ENCODE results near the gene FAM53A.

Gene FAM53A

DNA sequence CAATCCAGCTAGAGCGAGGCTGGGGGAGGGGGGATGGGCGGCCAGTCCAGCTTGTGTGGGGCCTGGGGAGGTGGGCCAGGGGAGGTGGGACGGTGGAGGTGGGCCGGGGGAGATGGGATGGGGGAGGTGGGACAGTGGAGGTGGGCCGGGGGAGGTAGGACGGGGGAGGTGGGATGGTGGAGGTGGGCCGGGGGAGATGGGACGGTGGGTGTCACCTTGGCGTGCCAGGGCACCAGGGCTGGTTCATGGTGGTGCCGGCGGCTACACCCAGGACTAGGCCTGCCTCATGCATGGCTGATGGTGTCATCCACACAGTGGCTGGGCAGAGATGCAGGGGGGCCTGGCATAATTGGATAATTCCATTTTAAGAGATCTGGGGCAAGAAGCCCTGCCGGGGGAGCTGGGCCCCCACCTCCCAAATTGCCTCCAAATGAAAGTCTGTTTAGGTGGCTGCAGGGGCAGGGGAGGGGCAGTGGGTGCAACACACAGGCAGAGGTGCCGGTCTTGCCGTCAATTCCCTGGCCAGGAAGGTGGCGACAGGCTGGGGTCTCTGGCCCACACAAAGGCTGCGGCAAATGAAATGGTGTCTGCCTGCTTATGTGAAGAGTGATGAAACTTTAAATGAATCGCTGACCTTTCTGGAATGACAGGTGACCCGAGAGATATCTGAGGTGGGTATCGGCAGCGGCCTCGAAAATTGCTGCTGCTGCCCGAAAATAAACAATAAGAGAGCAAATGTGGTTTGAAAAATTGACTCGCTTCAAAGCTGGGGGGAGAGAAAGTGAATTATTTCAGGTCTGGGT lies 82.1 kb downstream of the FAM53A start:
- no peak for DNase-seq

DNA sequence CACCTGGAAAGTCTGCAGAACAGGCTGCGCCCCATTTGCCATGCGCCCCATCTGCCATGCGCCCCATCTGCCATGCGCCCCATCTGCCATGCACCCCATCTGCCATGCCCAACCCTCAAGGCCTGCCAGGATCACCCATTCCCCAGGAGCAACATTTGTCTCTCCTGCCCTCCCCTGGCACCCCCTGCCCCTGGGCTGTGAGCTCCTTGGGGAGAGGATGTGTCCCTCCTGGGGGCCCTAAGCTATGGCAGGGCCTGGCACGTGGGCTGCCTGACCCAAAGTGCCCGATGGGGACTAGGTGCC lies 82.6 kb downstream of the FAM53A start:
- no peak for DNase-seq

DNA sequence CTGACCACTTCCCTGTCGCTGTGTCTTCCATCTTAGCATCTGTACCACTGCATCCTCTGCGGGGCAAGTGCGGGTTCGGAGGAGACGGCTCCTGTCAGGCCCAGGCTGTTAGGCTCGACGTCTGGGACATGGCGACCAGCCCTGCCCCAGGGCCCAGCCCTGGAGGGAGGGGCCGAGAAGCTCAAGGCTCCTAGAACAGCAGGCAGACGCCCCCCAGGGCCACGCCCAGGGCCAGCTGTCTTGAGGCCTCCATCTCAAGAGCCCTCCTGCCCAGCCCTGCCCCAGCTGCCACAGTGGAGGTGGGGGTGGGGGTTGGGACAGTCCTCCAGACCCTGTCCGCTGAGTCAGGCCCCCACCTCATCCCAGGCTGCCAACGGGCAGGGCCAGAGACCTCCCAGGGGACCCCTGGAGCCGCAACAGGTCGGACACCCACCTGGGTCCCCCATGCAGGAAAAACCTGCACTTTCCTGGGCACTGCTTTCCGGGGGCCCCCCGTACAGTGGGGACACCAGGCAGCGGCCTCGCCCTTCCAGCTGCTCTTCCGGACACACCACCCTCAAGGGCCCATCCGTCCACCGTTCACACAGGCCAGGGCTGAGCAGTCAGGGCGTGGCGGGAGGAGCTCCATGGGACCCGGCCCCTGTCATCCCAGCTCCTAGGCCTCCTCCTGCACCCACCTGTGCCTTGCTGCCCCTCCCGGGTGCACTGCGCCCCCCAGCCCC lies 83.1 kb downstream of the FAM53A start:
- no peak for DNase-seq

DNA sequence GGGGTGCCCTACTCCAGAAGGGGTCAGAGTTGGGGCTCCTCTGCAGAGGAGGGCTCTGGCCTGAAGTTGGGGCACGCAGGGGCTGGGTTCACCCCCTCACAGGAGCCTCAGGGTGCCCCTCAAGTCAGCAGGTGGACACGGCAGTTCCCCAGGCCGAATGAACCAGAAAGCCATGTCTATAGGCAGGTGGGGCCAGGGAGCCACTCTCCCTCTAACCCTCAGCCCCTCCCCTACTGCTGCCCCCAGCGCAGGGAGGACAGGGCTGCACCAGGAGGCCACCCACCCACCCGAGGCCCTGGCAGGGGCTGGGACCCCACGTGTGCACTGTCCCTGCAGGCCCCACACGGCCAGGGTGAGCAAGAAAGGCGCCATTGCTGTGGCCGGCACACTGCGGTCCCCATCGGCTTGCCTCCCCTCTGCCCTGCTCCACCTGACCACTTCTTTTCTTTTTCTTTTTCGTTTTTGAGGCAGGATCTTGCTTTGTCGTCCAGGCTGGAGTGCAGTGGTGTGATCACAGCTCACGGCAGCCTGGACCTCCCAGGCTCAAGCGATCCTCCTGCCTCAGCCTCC lies 83.8 kb downstream of the FAM53A start:
- DNase-seq: no peak

DNA sequence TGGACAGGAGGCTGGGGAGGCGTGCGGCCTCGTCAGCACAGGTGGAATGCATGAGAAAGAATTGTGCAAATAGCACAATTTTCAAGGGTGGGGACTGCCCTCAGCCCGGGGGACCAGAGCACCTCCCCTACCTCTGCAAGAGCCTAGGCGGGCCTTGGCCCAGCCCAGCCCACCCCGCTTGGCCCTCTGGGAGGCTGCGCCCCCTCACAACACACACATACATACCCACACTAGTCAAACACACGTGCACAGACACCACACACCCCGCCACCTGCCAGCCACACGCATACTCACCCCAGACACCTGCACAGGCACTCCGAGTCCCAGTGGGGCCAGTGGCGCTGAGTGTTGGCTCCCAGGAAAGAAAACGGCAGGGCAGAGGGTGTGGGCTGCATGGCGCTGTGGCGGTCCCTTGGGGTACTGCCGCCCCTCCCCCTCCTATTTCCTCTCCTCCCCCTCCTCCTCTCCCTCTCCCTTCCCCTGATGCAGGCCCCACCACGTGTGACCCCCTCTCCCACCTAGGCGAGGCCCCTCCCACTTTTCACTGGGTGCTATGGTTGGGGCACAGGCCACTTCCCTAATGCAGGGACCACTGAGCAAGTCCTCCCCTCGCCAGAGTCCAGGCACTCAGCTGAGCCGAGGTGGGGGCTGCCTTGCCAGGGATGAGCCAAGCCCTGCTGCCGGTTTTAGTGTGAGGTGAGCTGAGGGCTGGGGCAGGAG lies 84.5 kb downstream of the FAM53A start:
- no peak for DNase-seq

DNA sequence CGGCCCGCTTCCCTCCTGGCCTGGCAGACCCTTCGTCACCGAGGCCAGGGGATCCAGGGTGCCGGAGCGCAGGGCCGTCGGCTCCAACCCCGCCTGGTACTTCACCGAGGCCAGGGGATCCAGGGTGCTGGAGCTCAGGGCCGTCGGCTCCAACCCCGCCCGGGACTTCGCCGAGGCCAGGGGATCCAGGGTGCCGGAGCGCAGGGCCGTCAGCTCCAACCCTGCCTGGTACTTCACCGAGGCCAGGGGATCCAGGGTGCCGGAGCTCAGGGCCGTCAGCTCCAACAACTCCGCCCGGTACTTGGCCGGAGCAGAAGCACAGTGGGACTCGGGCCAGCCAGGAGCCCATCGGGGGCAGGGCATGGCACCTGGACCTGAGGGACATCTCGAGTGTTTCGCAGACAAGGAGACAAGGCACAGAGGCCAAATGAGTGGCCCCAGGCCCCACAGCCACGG lies 85.1 kb downstream of the FAM53A start:
- DNase-seq: no peak

DNA sequence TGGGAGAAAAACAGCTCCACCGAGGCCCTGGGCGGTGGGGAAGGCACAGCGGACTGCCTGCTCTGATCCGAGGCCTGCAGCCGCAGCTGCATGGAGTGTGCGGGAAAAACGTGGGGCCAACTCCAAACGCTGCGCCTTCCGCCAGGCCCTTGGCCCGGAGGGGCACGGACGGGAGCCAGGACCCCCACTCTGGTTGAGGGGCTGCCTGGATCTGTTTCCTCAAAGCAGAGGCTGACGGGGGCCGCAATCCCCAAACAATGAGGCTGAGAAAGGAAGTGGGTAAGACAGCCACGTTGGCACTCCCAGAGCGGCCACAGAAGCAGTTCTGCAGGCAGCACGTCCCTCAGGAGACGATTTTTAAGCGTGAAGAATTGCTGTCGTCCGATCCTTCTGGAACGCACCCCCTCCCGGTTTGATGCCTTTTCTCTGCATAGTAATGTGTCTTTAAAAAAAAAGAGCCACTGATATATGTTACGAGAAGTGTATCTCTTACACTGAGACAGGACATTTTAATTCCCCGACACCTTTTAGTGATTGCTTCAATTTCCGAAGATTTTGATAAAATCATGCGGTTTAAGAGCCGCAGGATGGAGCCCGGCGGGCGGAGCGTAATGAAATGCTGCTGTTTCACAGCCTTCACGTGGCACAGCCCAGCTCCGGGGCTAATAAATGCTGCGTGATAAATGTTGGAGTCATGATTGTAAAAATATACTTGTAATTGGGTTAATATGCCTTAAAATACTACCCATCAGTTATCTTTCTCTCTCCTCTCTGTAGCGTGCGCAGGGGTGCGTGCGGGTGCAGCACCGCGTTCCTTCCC lies 85.7 kb downstream of the FAM53A start:
- no peak for DNase-seq

DNA sequence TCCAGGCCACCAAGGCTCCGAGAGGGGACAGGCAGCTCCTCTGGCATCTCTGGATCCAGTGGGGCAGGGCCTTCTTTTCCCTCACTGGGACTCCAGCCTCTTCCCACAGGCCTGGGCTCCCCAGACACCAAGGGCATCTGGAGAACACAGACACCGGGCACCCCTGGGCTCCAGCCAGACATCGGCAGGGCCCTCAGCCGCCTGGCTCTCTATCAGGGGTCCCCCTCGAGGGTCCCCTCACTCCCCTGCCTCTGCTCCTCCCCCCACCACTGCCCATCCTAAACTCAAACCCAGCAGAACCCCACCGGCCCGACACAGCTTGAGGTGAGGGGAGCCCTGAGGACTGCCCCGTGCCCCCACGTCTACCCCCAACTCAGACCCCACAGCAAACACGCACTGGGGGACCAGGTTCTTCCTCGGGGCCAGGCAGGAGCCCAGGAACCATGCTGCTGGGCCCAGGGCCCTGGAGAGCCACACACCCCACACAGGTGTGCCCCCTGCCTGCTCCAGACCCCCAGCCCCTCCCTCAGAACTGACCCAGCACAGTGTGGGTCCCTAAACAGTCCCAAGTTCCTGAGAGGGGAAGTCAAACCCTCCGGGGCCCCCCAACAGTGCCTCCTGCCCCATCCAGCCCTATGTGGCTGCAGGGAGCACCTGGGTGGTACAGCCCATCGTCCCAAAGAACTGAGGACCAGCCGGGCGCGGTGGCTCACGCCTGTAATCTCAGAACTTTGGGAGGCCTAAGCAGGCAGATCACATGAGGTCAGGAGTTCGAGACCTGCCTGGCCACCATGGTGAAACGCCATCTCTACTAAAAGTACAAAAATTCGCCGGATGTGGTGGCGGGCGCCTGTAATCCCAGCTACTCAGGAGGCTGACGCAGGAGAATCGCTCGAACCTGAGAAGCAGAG lies 86.8 kb downstream of the FAM53A start:
- no peak for DNase-seq

DNA sequence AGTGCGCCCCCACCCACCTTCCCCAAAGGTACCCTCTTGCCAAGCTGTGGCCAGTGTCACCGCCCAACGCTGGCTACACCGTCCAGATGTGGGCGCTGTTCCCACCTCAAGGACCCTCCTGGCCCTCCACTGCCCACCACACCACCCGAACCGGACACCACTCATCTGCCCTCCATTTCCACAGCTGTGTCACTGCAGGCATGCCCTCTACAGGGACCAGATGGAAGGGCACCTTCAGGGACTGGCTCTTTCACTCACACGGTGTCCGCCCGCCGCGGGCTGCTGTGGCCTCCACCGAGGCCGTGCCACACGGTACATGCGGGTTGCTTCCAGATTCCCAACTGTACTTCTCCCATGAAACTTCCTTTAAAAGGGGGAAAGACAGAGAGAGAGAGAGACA lies 87.7 kb downstream of the FAM53A start:
- DNase-seq: no peak

DNA sequence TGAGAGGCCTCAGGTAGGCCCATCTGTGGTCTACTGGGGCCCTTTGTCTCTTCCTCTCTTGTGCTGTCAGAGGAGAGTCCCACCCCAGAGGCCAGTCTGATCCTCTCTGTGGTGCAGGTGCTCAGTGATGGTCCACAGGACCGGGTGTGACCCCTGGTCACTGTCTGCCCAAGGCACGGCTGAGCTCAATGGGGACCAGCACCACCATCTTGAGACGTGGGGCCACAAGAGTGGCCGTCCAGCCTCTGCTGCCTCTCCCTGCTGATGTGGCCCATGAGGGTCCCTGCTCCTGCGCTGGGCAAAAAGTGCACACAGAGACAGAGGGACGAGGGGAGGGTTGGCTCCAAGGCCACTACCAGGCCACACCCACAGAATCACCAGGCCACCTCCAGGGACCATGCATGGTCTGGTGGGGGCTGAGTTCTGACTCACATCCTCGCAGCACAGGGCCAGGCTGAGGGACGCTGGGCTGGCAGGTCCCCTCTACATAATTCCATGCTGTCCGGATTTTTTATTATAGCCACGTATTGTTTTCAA lies 88.3 kb downstream of the FAM53A start:
- no peak for DNase-seq

DNA sequence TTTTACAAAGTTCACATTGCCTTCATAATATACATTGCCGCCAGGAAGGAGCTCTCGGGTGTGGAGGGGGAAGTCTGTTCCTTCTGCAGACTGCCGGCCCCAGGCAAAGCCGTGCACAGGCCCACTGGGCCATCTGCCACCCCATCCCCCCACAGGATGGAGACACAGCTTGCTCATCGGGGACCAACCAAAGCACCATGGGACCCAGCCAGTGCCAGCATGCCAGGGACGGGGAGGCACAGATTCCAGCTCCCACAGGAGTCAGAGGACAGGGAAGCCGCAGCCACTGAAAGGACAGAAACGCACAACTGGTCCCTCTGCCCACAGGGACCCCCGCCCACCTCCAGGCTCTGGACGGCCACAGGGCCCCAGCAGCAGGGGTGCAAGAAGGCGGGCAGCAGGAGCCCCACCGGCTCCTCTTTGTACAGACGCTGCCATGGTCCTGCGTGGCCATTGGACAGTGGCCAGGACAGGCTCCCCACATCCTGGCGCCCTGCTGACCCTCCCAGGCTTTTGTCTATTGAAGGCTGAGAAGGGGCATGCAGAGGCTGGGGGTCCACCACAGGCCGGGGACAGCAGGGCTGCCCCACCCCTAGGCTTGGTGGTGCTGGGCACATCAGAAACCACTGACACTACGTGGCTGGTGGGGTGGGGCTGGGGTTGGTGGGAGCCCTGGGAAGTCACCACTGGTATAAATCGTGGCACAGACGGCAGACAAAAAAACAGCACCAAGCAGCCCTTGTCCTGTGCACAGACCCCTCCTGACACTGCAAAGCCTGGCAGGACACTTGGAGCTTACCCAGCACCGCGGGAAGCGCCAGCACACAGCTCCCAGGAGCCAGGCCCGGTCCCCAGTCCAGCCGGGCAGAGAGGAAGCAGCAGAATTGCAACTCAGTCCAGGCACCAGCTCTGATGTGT lies 89.0 kb downstream of the FAM53A start:
- DNase-seq: no peak

DNA sequence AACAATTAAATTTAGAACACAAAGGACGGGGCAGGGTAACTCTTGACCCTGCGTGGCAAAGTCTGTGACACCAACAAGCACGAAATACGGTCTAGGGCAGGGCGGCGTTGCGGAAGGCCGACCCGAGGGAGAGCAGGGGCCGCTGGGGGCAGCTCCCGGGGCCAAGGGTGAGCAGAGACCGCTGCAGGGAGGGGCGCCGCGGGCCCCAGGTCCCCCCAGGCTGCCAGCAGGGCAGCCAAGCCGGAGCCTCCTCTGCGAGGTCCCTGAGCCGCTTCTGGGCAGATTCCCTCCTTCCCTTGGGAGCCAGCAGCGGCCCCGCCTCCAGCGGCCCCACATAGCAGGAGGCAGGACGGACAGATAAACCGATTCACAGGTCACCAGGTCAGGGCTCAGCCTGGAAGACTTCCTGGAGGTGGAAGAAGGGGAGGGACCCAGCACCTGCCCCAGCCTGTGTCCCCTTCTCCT lies 90.2 kb downstream of the FAM53A start:
- DNase-seq: no peak

DNA sequence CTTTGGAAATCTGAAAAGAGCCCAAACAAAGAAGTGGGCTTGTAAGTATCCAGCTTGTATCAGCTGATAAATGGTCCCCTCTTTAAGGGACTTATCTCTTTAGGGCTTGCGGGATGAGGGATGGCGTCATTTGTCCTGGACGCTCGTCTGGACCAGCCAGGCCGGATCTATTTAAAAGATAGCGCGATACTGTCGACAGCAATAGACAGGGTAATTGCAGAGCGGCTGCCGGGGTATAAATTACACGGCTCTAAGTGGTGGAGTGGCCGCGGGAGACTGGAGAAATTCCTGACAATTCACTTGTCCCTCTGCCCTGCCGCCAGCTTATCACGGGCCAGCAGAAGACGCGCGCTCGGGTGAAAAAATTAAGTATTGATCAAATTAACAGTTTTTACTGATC lies 90.7 kb downstream of the FAM53A start:
- no peak for DNase-seq

DNA sequence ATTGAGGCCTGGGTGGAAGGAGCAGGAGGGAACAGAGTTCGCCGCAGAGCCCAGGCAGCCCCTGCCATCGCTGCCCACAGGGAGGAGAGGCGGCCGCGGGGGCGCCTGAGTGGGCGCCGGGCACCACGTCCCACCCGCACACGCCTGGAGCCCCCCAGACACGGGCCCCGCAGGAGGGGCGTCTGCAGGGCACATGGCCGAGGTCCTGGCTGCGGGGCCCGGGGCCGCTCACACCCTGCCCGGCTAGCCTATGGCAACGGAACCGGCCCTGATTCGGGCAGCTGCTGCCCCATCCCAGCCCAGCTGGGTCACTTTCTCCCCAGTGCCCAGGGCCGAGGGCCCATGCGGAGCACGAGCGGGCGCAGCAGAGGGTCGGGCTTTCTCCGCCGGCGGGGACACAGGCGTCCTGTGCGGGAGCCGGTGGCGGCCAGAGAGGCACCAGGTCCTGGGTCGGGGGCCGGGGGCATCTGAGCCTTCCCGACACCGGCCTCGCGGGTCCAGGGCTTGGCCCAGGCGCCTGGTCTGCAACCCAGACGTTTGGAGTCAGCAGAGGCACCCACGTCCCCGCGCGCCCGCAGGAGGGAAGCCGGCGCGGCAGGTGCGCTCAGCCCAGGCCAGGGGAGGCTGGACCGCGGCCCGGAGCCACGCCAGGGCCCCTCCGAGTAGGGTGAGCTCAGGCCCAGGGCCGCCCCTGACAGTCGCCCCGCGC lies 91.2 kb downstream of the FAM53A start:
- DNase-seq: no peak

DNA sequence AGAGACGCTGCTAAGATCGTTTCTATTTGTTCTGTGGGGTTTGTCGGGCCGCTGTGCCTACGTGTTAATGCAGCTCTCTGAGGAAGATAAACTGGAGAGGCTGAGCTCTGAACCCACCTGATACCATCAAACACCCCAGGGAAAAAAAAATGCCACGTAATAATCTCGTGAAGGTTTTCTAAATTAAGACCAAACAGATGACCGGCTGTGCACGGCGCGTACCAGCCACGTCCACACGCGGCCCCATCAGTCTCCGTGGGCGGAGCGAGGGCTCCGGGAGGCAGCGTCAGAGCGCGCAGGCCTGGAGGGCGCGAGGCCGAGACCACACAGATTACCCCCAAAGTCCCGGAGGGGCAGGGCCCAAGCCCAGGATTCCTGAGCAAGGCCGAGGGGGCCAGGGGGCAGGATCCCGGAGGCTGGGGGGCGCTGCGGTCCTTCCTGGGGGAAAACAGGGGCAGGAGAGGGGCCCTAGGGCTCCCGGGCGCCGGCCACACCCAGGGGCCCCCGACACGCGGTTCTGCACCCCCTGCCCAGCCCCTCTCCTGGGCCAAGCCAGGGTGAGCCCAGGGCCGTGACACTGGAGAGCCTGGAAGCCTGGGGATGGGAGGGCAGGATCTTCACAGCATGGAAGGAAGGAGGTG lies 91.9 kb downstream of the FAM53A start:
- DNase-seq: no peak

DNA sequence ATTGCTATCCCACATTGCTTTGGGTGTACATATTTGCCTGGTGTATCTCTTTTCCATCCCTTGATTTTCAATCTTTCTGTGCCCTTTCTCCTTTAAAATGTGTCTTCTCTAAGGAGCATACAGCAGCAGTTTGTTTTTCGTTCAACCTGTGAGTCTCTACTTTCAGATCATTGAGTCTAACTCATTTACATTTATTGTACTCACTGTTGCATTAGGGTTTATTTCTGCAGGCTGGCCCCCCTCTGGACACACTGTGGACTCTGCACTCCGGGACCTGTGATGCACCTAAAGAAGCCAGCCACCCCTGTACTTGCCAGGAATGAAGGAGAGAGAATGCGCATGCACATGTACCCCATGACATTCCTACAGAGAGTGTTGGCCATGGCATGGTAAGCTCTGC lies 93.0 kb downstream of the FAM53A start:
- DNase-seq: no peak

DNA sequence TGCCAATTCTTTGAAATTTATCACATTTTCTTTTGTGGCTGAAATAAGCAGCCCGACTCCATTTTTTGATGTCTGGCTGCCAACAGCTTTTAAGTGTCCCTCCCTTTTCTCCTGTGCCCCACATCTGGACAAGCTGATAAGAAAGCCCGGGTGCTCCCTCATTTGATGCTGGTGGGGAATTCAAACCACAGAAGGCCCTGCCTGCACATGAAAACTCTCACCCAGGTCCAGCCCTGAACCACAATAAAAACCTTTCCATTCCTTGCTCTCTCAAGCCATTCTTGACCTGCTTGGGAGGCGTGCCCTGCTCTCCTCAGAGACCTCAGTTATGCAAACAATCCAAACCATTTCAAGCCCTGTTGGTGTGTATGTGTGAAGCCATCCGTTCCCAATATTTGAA lies 93.9 kb downstream of the FAM53A start:
- DNase-seq: no peak
